HS-5 (cell line): ENCODE results near the gene SORCS2.
A peak's percentile ranks its signal among the peaks of the same experiment; 100 is the strongest.
"Not testable (repeated sequence)": the region's sequence is repeated elsewhere in the genome, so short reads cannot be mapped to it uniquely, and the experiment has no call there.

ENCODE experiments used
- DNase-seq: peaks from one replicate; pipeline ENCODE4 v3.0.0-alpha.2; 2012; ENCODE audit warnings: low read depth

Gene SORCS2

GRCh38 chr4:7554905-7555304, 362.6 kb downstream of the SORCS2 start:
- no peak for DNase-seq

- DNase-seq: no peak
Observed at GRCh38 chr4:7556558-7556957, 364.2 kb downstream of the SORCS2 start.

GRCh38 chr4:7557456-7557855, 365.1 kb downstream of the SORCS2 start:
- DNase-seq: peak; percentile 87

GRCh38 chr4:7558436-7558835, 366.1 kb downstream of the SORCS2 start:
- DNase-seq: no peak

- no peak for DNase-seq
Observed at GRCh38 chr4:7559316-7559715, 367.0 kb downstream of the SORCS2 start.

GRCh38 chr4:7559741-7560395, 367.5 kb downstream of the SORCS2 start:
- no peak for DNase-seq

GRCh38 chr4:7561557-7561956, 369.2 kb downstream of the SORCS2 start:
- DNase-seq: no peak

- no peak for DNase-seq
Observed at GRCh38 chr4:7564242-7564641, 371.9 kb downstream of the SORCS2 start.

- no peak for DNase-seq
Observed at GRCh38 chr4:7565483-7565882, 373.1 kb downstream of the SORCS2 start.

GRCh38 chr4:7569810-7570783, 377.8 kb downstream of the SORCS2 start:
- no peak for DNase-seq

GRCh38 chr4:7571001-7571400, 378.7 kb downstream of the SORCS2 start:
- no peak for DNase-seq

- no peak for DNase-seq
Observed at GRCh38 chr4:7571701-7572100, 379.4 kb downstream of the SORCS2 start.

- no peak for DNase-seq
Observed at GRCh38 chr4:7572894-7573293, 380.6 kb downstream of the SORCS2 start.

GRCh38 chr4:7573576-7574091, 381.3 kb downstream of the SORCS2 start:
- DNase-seq: no peak

- no peak for DNase-seq
Observed at GRCh38 chr4:7574287-7575014, 382.1 kb downstream of the SORCS2 start.

- no peak for DNase-seq
Observed at GRCh38 chr4:7575426-7575825, 383.1 kb downstream of the SORCS2 start.

GRCh38 chr4:7577361-7578039, 385.2 kb downstream of the SORCS2 start:
- not testable (repeated sequence) for DNase-seq

GRCh38 chr4:7581477-7581876, 389.1 kb downstream of the SORCS2 start:
- no peak for DNase-seq

- no peak for DNase-seq
Observed at GRCh38 chr4:7582313-7583097, 390.2 kb downstream of the SORCS2 start.

GRCh38 chr4:7584098-7584497, 391.8 kb downstream of the SORCS2 start:
- no peak for DNase-seq

- no peak for DNase-seq
Observed at GRCh38 chr4:7584606-7585159, 392.3 kb downstream of the SORCS2 start.
